GM19324 (cell line): ENCODE measurements around the gene SUCLG2.
A peak's percentile ranks its signal among the peaks of the same experiment; 100 is the strongest.
"Not testable (repeated sequence)": the region's sequence is repeated elsewhere in the genome, so short reads cannot be mapped to it uniquely, and the experiment has no call there.

ENCODE experiments used
- ATAC-seq: cut with Tn5 transposase; IDR thresholded peaks from one replicate; pipeline ENCODE4 v1.9.1; 2021; ENCODE audit warnings: mild to moderate bottlenecking, moderate library complexity; ENCODE audit not compliant: unreplicated experiment, low FRiP score

SUCLG2 gene

DNA sequence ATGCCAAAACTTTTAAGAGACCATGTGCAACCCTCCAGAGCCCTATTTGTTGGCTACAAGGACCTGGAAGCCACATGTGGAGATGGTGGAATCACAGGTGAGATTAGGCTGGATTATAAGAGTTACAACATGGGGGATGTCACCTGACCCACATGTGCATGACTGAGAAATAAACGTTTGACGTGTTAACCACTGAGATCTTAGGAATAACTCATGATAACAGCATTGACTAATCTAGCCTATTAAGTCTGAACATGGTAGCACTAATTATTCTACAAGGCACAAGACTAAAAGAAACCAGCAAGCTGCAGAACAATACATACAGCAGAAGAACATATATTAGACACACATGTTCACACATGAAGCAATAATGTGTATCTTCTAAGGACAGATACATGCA lies 38.4 kb downstream of the SUCLG2 start:
- no peak for ATAC-seq

DNA sequence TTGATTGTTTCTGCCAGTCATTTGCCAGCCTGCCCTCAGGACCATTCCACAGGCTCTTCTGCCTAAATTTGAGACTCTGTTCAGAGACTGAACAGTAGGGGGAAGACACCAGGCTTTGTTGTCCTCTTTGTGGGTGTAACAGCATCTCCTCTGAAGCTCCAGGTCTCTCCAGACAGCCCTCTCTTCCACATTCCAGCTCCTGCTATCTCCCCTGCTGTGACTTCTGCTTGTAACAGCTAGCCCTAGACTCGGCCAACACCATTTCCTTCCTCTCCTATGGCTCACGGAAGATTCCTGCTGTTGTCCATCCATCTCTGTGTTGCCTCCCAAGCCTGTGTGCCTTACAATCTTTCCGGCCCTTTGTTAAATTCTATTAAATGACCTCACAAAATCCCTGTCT lies 40.2 kb downstream of the SUCLG2 start:
- ATAC-seq, result no peak

DNA sequence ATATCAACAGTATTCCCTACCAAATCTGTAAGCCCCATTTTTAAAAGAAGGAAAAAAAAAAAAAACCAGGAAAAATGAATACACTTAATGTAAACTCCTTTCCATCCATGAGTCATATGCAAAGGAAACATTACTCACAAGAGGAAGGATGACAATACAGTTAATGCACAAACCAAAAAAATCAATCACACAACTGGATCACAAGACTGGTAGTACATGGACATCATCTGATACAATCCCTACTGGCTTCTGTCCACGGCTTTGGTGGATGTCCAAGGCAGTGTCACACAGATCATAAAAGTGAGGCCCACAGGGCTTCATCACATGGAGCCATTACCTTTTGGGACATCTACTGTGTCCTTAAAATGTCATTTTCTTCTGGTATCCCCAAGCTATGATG lies 44.0 kb downstream of the SUCLG2 start:
- no peak for ATAC-seq

DNA sequence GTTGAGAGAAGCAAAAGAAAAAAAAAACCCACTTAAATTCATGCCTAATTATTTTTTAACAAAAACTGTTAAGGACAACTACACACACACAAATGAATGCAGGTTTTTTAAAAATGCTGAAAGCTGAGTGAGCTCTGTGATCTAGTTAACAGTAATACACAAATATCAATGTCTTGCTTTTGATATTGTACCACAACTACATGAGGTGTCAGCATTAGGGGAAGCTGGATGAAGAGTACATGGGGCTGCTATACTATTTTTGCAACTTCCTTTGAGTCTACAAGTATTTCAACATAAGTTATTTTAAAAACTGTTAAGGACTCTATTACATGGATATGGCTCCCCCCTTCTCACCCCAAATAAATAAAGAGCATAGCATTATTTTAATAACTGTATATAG lies 44.7 kb downstream of the SUCLG2 start:
- no peak for ATAC-seq

DNA sequence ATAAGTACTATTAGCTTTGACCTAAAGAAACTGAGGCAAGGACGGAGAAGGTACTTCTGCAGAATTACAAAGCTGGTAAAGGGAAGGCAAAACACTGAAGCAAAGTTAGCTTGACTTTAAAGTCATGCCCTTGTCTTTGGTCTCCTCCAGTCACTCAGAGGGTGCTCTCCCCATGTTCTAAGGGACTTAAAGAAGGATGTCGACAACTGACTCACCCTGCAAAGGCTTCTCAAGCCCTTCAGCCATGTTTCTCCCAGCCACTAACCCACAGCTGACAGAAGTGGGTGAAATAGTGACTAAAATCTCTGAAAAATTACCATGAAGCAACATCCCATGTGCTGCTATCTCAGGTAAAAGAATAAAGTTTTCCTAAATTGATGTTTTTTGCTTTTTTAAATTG lies 46.4 kb downstream of the SUCLG2 start:
- no peak for ATAC-seq

DNA sequence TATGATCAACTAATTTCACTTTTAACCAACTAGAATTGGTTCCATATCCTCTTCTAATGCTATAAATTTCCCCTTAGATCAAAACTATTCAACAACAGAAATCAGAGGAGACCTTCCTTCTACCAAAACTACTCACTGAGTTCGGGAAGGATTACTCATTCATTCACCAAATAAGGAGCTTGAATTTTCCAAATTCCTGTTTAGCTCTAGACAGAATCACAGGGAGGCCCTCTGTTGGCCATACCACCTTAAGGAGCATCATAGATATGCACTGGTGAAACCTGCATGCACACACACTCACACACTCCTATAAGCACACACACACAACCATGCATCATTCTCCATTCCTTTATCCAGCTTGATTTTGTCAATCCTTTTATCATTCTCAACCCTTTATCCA lies 49.0 kb downstream of the SUCLG2 start:
- ATAC-seq, result no peak

DNA sequence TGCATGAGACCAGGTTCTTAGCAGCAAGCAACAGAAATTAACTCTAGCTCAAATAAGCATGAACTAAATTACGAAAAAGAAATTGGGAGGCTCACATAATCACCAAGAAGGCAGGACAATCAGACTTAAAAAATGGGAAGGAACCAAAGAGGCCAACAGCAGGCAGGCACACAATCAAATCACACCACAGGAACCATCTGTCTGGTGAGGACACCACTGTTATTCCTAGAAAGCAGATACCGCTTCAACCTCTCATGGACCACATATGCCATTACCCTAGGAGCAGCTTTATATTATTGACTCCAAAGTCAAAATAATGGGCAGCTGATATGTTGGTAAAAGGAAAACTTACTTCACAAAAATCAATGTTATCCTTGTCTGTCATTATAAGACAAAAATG lies 51.6 kb downstream of the SUCLG2 start:
- no peak for ATAC-seq

DNA sequence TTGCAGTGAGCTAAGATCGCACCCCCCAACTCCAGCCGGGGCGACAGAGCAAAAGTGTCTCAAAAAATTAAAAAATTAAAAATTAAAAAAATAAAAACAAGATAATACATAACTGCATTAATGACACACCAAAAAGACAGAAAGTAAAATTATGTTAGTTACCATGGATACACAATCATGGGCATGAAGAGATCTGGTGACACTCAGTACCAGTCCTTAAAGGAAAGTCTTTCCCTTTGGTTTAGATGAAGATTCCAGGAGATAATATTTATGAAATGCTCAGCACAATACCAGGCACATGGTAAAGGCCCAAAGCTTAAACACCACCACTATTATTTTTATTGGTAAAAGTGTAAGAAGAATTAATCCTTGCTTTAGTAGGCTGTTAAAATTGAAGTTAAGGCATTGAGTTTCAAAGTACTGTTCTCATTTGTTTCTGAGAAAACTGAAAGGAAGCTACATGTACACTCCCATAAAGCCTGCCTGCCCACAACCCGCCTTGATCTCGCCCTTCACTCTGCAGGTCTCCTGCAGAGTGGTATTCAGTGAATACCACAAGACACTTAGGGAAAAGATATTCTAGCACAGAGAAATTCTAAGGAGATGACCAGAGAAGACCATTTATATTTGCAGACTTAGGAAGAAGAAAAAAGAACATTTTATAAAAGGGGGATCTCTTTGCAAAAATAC lies 52.3 kb downstream of the SUCLG2 start:
- ATAC-seq, result peak; percentile 50

DNA sequence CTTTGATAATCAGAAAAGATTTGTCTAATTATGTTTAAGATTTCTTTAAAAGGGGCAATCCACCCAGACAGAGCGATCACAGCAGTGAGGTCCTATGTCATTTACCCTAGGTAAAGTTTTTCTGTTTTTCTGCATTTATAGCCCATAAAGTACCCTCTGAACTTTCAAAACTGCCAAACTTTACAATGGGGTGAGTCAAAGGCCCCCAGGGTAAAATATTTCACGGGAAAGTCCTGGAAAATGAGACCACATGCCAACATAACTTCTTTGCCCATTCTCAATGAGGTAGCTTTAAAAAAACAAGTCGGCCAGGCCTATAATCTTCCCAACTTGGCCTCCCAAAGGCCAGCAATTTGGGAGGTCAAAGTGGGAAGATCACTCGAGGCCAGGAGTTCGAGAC lies 53.0 kb downstream of the SUCLG2 start:
- no peak for ATAC-seq

DNA sequence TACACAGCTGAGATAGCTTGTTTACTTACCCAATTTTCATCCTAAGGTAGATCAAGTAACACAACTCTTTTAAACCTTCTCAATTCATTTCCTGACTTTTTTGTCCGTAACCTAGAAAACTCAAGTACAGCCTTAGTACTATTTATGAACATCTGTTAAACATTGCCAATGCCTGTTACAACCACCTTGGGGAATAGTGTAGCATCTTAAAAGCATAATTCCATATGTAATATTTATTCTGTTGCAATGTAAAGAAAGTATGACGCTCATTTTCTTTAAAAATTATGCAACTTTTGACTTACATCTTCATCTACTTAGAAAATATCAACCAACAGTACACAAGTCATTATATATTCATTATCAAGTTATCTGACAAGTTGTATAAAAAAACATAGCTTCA lies 54.6 kb downstream of the SUCLG2 start:
- no peak for ATAC-seq

DNA sequence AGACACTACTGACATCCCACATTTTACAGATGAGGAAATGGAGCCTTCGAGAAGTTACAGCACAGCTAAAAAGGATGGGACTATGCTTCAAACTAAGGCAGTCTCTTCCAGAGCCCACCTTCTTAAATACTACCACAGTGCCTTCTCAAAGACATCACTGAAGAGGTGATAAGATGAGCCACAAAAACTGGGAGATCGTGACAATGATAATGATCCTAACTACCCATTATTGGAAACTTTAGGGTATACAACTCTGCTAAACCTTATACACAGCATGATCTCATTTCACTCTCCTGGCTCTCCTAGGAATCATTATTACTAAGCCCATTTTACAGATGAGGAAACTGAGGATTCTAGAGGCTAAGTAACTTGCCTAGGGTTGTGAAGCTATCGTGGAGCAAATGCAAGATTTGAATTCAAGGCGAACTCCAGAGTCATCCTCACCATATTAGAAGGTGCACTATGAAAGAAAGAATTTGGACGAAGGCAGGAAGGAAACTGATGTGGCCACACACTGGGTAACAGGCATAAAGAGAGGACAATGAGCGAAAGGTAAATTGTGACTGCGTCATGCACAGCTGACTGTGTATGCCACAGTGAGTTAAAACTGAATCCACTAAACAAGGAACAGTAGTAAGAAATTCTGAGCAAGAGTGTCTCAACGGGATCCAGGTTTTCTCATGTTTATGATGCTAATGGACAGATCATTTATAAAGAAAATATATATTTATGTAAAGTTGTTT lies 55.4 kb downstream of the SUCLG2 start:
- no peak for ATAC-seq

DNA sequence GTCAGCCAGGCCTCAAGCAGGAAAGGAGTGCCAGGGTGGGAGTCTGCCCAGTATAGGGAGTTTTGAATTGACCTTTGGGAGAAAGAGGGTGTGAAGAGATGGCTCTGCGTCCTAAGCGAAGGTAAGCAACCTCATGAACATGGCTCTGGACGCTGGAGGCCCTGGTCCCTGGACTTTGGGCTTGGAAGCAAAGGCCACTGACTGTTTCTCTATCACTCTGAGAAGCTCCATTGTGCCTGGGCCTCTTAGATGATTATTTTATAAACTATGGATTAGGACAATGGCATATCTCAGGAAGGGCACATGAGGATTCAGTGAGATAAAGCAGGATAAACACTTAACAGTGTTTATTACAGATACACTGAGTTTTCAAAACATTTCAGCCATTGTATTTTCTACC lies 59.0 kb downstream of the SUCLG2 start:
- ATAC-seq, result no peak

DNA sequence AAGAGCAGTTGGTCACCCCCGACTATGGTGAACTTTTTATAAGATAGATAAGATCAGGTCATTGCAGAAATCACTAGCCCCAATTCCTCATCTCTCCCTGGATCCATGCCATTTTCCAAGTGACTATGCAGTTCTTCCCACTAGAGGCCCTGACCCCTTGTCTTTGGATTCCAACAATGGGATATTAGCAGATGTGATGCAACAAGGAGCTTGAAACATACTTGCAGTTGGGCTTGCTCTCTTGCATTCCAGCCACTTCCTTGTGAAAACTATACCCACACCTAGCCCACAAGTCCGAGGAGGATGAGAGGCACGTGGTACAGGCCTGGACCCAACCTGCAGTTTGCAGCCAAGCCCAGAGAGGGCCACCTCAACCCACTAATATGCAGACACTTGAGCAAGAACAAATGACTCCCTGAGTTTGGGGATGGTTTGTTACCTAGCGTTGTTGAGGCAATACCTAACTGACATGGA lies 60.6 kb downstream of the SUCLG2 start:
- ATAC-seq, result no peak

DNA sequence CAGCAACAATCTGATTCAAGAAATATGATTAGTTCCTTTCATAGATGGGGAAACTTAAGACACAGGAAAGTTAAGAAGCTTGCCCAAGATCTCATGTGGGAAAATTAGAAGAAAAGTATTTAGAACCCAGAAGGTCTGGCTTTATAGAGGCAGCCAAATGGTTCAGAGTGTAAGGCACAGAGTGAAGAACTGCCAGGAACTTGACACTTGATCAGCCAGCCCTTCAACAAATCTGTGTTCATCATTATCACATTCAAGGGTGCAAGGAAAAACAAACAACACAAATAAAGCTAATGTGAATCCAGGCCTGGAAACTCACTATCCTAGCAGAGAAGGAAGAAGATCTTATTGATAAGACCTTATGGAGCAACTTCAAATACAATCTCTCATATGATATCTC lies 62.4 kb downstream of the SUCLG2 start:
- no peak for ATAC-seq

DNA sequence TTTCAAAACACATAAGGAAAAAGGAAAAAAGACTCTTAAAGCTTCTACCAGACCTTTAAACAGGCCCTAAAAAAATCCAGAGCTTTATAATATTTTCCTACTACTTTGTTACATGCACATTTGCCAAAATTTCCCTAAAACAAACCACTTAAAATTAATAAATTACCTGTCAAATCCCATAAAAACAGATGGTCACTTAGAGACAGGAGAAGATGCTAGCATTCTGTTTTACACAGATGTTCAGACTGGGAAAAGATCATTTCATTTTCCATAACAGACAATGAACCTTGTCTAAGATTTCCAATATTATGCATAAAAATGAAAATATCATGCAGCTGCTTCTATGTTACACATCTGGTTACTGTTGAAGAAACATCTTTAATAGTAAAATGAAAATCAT lies 66.6 kb downstream of the SUCLG2 start:
- ATAC-seq, result no peak

DNA sequence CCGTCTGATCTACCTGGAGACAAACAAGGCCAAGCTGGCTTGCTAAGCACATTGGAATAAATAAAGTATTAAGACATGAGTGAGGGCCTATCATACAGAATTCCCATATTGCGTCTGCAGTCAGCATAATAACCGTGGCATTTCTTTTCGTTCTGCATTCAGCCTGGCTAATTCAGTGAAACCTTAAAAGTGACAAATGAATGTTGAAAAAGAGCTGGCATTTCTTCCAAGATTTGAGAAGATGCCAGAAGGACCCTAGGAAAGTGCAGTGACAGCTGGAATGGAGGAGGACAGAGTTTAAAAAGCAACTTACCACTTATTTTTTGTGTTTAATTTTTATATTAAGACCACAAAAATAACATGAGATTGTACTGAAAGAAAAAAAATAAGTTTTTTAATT lies 67.1 kb downstream of the SUCLG2 start:
- no peak for ATAC-seq

DNA sequence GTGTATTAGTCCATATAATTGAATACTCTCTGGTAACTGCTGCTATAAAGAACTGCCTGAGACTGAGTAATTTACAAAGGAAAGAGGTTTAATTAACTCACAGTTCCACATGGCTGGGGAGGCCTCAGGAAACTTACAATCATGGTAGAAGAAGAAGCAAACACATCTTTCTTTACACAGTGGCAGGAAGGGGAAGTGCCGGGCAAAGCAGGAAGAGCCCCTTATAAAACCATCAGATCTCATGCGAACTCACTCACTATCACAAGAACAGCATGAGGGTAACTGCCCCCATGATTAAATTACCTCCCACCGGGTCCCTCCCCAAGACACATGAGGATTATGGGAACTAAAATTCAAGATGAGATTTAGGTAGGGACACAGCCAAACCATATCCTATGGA lies 69.8 kb downstream of the SUCLG2 start:
- ATAC-seq, result not testable (repeated sequence)

DNA sequence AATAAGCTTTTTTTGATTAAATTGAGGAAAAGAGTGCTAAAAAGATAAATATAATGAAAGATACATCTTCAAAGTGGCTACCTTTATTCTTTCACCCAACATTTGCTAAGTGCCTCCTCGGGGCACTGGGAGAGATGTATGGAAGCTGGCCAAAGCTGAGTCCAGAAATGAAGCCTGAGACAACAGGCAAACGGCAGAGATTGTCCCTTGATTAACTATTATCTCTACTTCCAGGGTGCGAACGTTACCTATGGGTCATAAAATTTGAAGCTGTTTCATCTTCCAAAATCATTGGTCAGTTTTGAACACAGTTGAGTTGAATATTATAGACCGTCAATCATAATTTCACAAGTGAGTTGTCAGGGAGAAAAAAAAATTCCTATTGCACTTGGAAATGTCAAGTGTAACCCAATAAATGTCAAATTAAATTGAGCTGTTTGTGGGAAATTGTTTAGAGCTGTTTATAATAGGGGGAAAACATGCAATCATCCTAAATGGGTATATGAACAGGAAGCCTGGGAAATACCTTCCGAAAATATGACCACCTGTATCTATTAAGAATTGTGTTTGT lies 73.9 kb downstream of the SUCLG2 start:
- ATAC-seq, result no peak

DNA sequence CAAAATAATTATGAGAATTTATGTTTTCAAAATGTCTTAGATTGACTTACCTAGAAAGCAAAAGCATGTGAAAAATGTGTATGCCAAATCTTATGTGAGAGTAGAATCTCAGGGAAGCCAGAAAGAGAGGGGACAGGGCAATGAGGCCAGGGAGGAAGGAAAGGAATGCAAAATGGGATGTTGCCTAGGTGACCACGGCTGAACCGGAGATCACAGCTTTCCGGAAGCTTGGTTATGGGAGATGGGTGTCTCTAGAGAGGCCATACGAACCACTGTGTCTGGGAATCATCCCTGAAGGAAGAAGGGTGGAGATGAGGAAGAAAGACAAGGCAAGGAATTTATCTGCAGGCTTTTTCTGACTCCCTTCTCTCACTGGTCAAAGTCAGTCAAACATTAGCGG lies 76.0 kb downstream of the SUCLG2 start:
- ATAC-seq, result no peak

DNA sequence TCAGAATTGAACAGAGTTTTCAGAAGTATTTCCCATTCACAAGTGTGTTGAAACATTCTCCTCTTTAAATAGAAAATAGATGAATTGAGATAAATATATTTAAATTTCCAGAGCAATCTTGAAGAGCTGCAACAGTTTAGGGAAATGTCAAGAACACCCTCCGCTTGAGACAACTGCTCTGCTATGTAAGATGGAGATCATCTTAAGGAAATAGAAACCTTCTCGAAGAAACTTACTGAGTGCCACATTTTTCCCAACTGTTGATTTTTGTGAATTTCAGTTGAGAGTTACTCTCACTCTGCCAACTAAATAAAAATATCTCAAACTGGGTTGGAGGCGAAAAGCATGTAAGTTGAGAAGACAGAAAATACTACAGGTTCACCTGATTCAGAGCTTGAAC lies 78.0 kb downstream of the SUCLG2 start:
- no peak for ATAC-seq

DNA sequence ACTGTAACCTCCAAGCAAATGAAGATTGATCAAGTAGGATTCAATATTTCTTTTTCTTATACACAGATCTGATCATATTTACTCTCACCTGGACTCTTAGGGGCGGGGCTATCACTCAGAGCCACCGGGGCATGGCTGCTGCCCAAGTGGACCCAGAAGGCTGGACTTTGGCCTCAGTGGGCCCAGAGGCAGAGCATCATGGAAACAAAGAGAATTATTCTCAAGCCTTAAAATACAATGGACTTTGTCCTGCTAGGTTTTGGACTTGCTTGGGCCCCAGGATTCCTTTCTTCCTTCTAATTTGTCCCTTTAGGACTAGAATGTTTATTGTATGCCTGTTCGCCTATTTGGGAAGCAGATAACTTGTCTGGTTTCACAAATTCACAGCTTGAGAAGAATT lies 85.1 kb downstream of the SUCLG2 start:
- ATAC-seq, result no peak

DNA sequence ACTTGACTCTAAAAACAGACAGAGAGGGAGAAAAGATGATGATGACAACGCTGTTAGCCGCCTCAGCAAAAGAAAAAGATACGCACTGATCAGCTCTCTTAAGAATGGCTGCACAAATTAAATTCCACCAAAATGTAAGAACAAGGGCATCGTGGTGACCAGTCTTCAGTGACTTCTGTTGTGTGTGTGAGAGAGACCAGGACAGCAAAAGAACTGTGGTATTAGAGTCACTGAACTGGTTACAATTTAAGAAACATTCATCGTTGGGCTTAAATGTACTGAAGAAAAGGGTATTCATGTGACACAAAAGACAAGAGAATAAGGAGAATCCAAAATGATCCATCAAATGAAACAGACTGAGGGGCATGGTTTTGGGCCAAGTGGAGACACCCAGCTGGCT lies 86.5 kb downstream of the SUCLG2 start:
- ATAC-seq, result no peak
